ENCODE data around the gene FOCAD. TPM values are rescaled to one million over a fixed set of nuclear protein-coding genes. Genes with fewer than 3 reads are reported as not detected.

The FOCAD gene
- total and polyA plus RNA-seq, 2 of the 8 experiments (the other 6 are each of a cell fraction or from before 2014, with no cell fraction given): 22.0 to 38.4 TPM

GRCh38 chr9:21031808-21032183, 347.7 kb downstream of the FOCAD start:
- peak overlapping the region in 2 of 4 experiments; percentile 10 to 29; a peak in 2 of 7 replicates for H3K9ac ChIP-seq (replicated peaks in 1 of 4; ENCODE audit: extremely low read depth in 1 of 4, low read depth in 3 of 4, low read length in 3 of 4)
- no peak overlapping the region for H2BK120ac ChIP-seq (replicated peaks; ENCODE audit: low read depth, low read length)
- 71% methylated on average over 20 of the region's 22 CpGs; no CpG with 5 or more reads in 1 of the 2 experiments for WGBS, 2 experiments (ENCODE audit: extremely low coverage in 1 of 2, insufficient coverage in 1 of 2, insufficient read length in 1 of 2, insufficient replicate concordance in 2 of 2, low coverage in 1 of 2, low lambda C conversion rate in 2 of 2, missing lambda C conversion rate in 1 of 2)
- H3K4me2 ChIP-seq (ENCODE audit: insufficient read depth in 1 of 2, low read depth in 2 of 2, low read length in 2 of 2): peak overlapping the region; percentile 79 to 87
- H4K91ac ChIP-seq (replicated peaks; ENCODE audit: insufficient read length, low read length): no peak overlapping the region
- H4K5ac ChIP-seq (ENCODE audit: insufficient read length, low read depth, low read length): no peak overlapping the region
- H2BK12ac ChIP-seq (ENCODE audit: low read depth, low read length): 0 out of 2 replicates have a peak overlapping the region, but pooled peaks have one; percentile 3
- H3K4me1 ChIP-seq (replicated peaks in 1 of 4; ENCODE audit: control insufficient read depth in 3 of 4, insufficient read depth in 4 of 4, low read length in 3 of 4): peaks cover 0 to 7% (median 4%) of the 10 kb centered on the region in 4 experiments; a peak in 3 of 7 replicates
- H2AK5ac ChIP-seq (ENCODE audit: low read depth, low read length): no peak overlapping the region
- no peak overlapping the region for H3K56ac ChIP-seq (replicated peaks; ENCODE audit: insufficient read length, low read depth, low read length)
- peak overlapping the region; percentile 49; the same call in 1 of the 2 replicates for H3K18ac ChIP-seq (ENCODE audit: extremely low read depth, low read length)
- H3K4ac ChIP-seq (replicated peaks; ENCODE audit: insufficient read length, low read depth, low read length): no peak overlapping the region
- no peak overlapping the region for H3K23ac ChIP-seq (ENCODE audit: insufficient read length)
- DNase-seq (ENCODE audit: low read depth in 1 of 2, low spot score in 2 of 2) (no peak), FAIRE-seq (no peak)
- H4K8ac ChIP-seq (ENCODE audit: extremely low read depth, insufficient read depth, low read length): peak overlapping the region; percentile 66
- TF ChIP-seq KDM4A (IDR thresholded peaks at IDR 0.05; ENCODE audit: low read depth, low read length, severe bottlenecking) (no peak), TAF1 (IDR thresholded peaks at IDR 0.05; ENCODE audit: low read depth, low read length) (peak; percentile 7; the same call in 1 of the 2 replicates), RXRA (IDR thresholded peaks at IDR 0.05; ENCODE audit: insufficient read depth, low read depth, low read length) (no peak), E2F6 (IDR thresholded peaks at IDR 0.05) (no peak)
- H2BK5ac ChIP-seq (ENCODE audit: low read depth, low read length): 0 out of 2 replicates have a peak overlapping the region, but pooled peaks have one; percentile 4
- H3K4me3 ChIP-seq (ENCODE audit: extremely low read depth in 1 of 4, insufficient read depth in 2 of 4, low read depth in 3 of 4, low read length in 4 of 4): peak overlapping the region; percentile 42 to 56 (median 42); a peak in 6 of 8 replicates
- ChIA-PET CTCF (ENCODE audit: partially characterized antibody) (interaction anchor here (0.6 to 1.5 kb wide), 6 partner anchors 10 to 710 kb away, joined by 3 to 5 read pairs (median 4); no protein-coding TSS in a partner anchor), POLR2A (ENCODE audit: partially characterized antibody) (interaction anchor here (1.2 to 2.1 kb wide), 3 partner anchors 12 to 14 kb away, joined by 3 to 8 read pairs (median 4); no protein-coding TSS in a partner anchor)
- H4K20me1 ChIP-seq (replicated peaks in 1 of 2; ENCODE audit: control insufficient read depth in 1 of 2, insufficient read depth in 2 of 2, low read length in 2 of 2): no peaks in the 10 kb centered on the region
- no peak overlapping the region; the same call in 1 of the 2 replicates for H2BK20ac ChIP-seq (ENCODE audit: low read length)
- peak overlapping the region; percentile 96 for H2AFZ ChIP-seq (ENCODE audit: low read length)
- no peaks in the 10 kb centered on the region for H3K9me3 ChIP-seq (ENCODE audit: insufficient read depth in 2 of 2, low read depth in 1 of 2, low read length in 1 of 2)
- peaks cover 0 to 11% (median 5%) of the 10 kb centered on the region in 4 experiments; a peak in 5 of 7 replicates for H3K27me3 ChIP-seq (replicated peaks in 1 of 4; ENCODE audit: control insufficient read depth in 3 of 4, extremely low read depth in 1 of 4, insufficient read depth in 3 of 4, low read length in 3 of 4)
- no peak overlapping the region for H2BK15ac ChIP-seq (ENCODE audit: low read length)
- H3K27ac ChIP-seq (ENCODE audit: low read depth, low read length): no peak overlapping the region
- H3K36me3 ChIP-seq (ENCODE audit: control insufficient read depth in 2 of 4, insufficient read depth in 4 of 4, low read length in 3 of 4): no peaks in the 10 kb centered on the region
- no peak overlapping the region for H3K14ac ChIP-seq (ENCODE audit: insufficient read length)
- peaks cover 3% of the 10 kb centered on the region; the same call in 1 of the 2 replicates for H3K23me2 ChIP-seq (ENCODE audit: low read depth, low read length)
- no peaks in the 10 kb centered on the region for H3K79me2 ChIP-seq (ENCODE audit: control insufficient read depth in 1 of 2, insufficient read depth in 2 of 2, low read length in 2 of 2)
- no peaks in the 10 kb centered on the region for H3K79me1 ChIP-seq (ENCODE audit: low read depth, low read length)

Measured in H1 (cell line).